Measurements from ENCODE around the gene MSANTD1. TPM values are rescaled to one million over a fixed set of nuclear protein-coding genes. Genes with fewer than 3 reads are reported as not detected.

The MSANTD1 gene
- polyA plus RNA-seq, 1 of the 3 experiments (the other 2 are of a cell fraction) = 0.15 TPM

GRCh38 chr4:3263053-3263875 is 14.3 kb downstream of the MSANTD1 start:
- Histone ChIP-seq H3K9ac (no peak overlapping the region), H3K27ac (ENCODE audit: low read depth in 2 of 2, low read length in 1 of 2) (no peak overlapping the region), H3K9me3 (no peaks in the 10 kb centered on the region), H3K27me3 (ENCODE audit: insufficient read depth) (no peaks in the 10 kb centered on the region), H4K20me1 (ENCODE audit: insufficient read depth) (no peaks in the 10 kb centered on the region), H2AFZ (ENCODE audit: low read depth) (no peak overlapping the region), H3K4me3 (ENCODE audit: low read depth in 2 of 2, low read length in 1 of 2) (no peak overlapping the region), H3F3A (replicated peaks; ENCODE audit: insufficient read depth) (no peaks in the 10 kb centered on the region), H3K9me2 (no peaks in the 10 kb centered on the region), H3K4me1 (ENCODE audit: control insufficient read depth in 1 of 2, insufficient read depth in 2 of 2, low read depth in 1 of 2, low read length in 1 of 2) (no peaks in the 10 kb centered on the region), H3K36me3 (replicated peaks in 1 of 2; ENCODE audit: control insufficient read depth in 1 of 2, insufficient read depth in 2 of 2, low read length in 1 of 2) (no peaks in the 10 kb centered on the region), H3K4me2 (no peak overlapping the region), H3K79me2 (ENCODE audit: insufficient read depth) (no peaks in the 10 kb centered on the region)
- 82% methylated on average over 21 of the region's 28 CpGs for WGBS (ENCODE audit: low lambda C conversion rate)
- CTCF ChIA-PET = no interaction called here
- POLR2A ChIA-PET = no interaction called here
- no peak for TF ChIP-seq EZH2phosphoT487 (IDR thresholded peaks at IDR 0.05; ENCODE audit: borderline replicate concordance, low read depth)
- peak; percentile 20 for DNase-seq

DNA sequence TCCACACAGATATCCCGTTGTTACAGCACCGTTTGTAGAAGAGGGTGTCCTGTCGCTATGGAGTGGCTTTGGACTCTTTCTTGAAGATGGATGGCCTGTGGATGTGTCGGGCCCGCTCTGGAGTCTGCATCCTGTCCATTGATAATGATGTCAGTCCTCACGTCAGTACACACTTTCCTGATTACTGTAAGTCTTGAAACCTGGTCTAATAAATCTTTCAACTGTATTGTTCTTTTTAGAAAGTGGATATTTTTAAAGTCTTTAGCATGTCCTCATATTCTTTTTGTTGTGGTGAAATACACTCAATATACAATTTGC is 14.9 kb downstream of the MSANTD1 start:
- TF ChIP-seq MXI1 (IDR thresholded peaks at IDR 0.05; ENCODE audit: low read depth, low read length) (no peak), CHD2 (IDR thresholded peaks at IDR 0.05; ENCODE audit: low read length, partially characterized antibody) (no peak), GATA2 (CRISPR knock-in tag; IDR thresholded peaks at IDR 0.05) (no peak), SIN3A (IDR thresholded peaks at IDR 0.05; ENCODE audit: borderline replicate concordance, low read depth, low read length) (no peak), FOSL2 (IDR thresholded peaks at IDR 0.05; ENCODE audit: borderline replicate concordance, low read depth) (no peak)
- TF ChIP-seq, protein P1, sequence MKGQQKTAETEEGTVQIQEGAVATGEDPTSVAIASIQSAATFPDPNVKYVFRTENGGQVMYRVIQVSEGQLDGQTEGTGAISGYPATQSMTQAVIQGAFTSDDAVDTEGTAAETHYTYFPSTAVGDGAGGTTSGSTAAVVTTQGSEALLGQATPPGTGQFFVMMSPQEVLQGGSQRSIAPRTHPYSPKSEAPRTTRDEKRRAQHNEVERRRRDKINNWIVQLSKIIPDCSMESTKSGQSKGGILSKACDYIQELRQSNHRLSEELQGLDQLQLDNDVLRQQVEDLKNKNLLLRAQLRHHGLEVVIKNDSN (IDR thresholded peaks at IDR 0.05; ENCODE audit: borderline replicate concordance, low read depth) = no peak
- DNase-seq = no peak
- whole genome bisulfite sequencing (ENCODE audit: low lambda C conversion rate) = 65% methylated on average over 6 of the region's 6 CpGs
- ChIA-PET CTCF (no interaction called here), POLR2A (no interaction called here)
- Histone ChIP-seq H3K27me3 (ENCODE audit: insufficient read depth) (no peaks in the 10 kb centered on the region), H3F3A (replicated peaks; ENCODE audit: insufficient read depth) (no peaks in the 10 kb centered on the region), H3K36me3 (replicated peaks in 1 of 2; ENCODE audit: control insufficient read depth in 1 of 2, insufficient read depth in 2 of 2, low read length in 1 of 2) (no peaks in the 10 kb centered on the region), H3K4me1 (ENCODE audit: control insufficient read depth in 1 of 2, insufficient read depth in 2 of 2, low read depth in 1 of 2, low read length in 1 of 2) (no peaks in the 10 kb centered on the region), H4K20me1 (ENCODE audit: insufficient read depth) (no peaks in the 10 kb centered on the region), H3K4me2 (no peak overlapping the region), H3K79me2 (ENCODE audit: insufficient read depth) (no peaks in the 10 kb centered on the region), H3K9me3 (no peaks in the 10 kb centered on the region), H2AFZ (ENCODE audit: low read depth) (no peak overlapping the region), H3K9ac (no peak overlapping the region), H3K4me3 (ENCODE audit: low read depth in 2 of 2, low read length in 1 of 2) (no peak overlapping the region), H3K9me2 (no peaks in the 10 kb centered on the region), H3K27ac (ENCODE audit: low read depth in 2 of 2, low read length in 1 of 2) (no peak overlapping the region)

- Histone ChIP-seq H3K4me1 (ENCODE audit: control insufficient read depth in 1 of 2, insufficient read depth in 2 of 2, low read depth in 1 of 2, low read length in 1 of 2) (no peaks in the 10 kb centered on the region), H3K79me2 (ENCODE audit: insufficient read depth) (no peaks in the 10 kb centered on the region), H3K27me3 (ENCODE audit: insufficient read depth) (no peaks in the 10 kb centered on the region), H2AFZ (ENCODE audit: low read depth) (no peak overlapping the region), H3K36me3 (replicated peaks in 1 of 2; ENCODE audit: control insufficient read depth in 1 of 2, insufficient read depth in 2 of 2, low read length in 1 of 2) (no peaks in the 10 kb centered on the region), H3K27ac (ENCODE audit: low read depth in 2 of 2, low read length in 1 of 2) (no peak overlapping the region), H3K4me2 (no peak overlapping the region), H4K20me1 (ENCODE audit: insufficient read depth) (no peaks in the 10 kb centered on the region), H3K9me3 (no peaks in the 10 kb centered on the region), H3K9ac (no peak overlapping the region), H3F3A (replicated peaks; ENCODE audit: insufficient read depth) (no peaks in the 10 kb centered on the region), H3K4me3 (ENCODE audit: low read depth in 2 of 2, low read length in 1 of 2) (no peak overlapping the region), H3K9me2 (no peaks in the 10 kb centered on the region)
- ChIA-PET CTCF (interaction anchor here (0.8 to 0.9 kb wide), 2 partner anchors 219 to 228 kb away, joined by 3 read pairs; no protein-coding TSS in a partner anchor), POLR2A (no interaction called here)
- DNase-seq = no peak
- WGBS (ENCODE audit: low lambda C conversion rate) = 88% methylated on average over 17 of the region's 17 CpGs
- no peak for TF ChIP-seq TCF12 (IDR thresholded peaks at IDR 0.05)
- no peak for TF ChIP-seq SIN3A (IDR thresholded peaks at IDR 0.05; ENCODE audit: borderline replicate concordance, low read depth, low read length)
- no peak for TF ChIP-seq FOXM1 (IDR thresholded peaks at IDR 0.05; ENCODE audit: low read depth)
- no peak for TF ChIP-seq RCOR1 (IDR thresholded peaks at IDR 0.05; ENCODE audit: low read length)
- TF ChIP-seq FOXJ3 (CRISPR knock-in tag; IDR thresholded peaks at IDR 0.05) = no peak
- no peak for TF ChIP-seq REST (IDR thresholded peaks at IDR 0.05; ENCODE audit: low read depth, low read length)
- no peak for TF ChIP-seq MEF2A (IDR thresholded peaks at IDR 0.05; ENCODE audit: borderline replicate concordance, low read depth)
- no peak for TF ChIP-seq MAX (IDR thresholded peaks at IDR 0.05; ENCODE audit: low read depth)
- no peak for TF ChIP-seq GATA2 (CRISPR knock-in tag; IDR thresholded peaks at IDR 0.05)
- no peak for TF ChIP-seq EP300 (IDR thresholded peaks at IDR 0.05; ENCODE audit: borderline replicate concordance in 1 of 2, low read depth in 1 of 2, low read length in 1 of 2)
- no peak for TF ChIP-seq JUND (IDR thresholded peaks at IDR 0.05)
- no peak for TF ChIP-seq RAD21 (IDR thresholded peaks at IDR 0.05; ENCODE audit: low read length)
- no peak for TF ChIP-seq NRF1 (IDR thresholded peaks at IDR 0.05; ENCODE audit: low read depth, low read length)
Measured at GRCh38 chr4:3266076-3266475, 17.1 kb downstream of the MSANTD1 start.
